ENCODE measurements around the gene RPS10.

DNA sequence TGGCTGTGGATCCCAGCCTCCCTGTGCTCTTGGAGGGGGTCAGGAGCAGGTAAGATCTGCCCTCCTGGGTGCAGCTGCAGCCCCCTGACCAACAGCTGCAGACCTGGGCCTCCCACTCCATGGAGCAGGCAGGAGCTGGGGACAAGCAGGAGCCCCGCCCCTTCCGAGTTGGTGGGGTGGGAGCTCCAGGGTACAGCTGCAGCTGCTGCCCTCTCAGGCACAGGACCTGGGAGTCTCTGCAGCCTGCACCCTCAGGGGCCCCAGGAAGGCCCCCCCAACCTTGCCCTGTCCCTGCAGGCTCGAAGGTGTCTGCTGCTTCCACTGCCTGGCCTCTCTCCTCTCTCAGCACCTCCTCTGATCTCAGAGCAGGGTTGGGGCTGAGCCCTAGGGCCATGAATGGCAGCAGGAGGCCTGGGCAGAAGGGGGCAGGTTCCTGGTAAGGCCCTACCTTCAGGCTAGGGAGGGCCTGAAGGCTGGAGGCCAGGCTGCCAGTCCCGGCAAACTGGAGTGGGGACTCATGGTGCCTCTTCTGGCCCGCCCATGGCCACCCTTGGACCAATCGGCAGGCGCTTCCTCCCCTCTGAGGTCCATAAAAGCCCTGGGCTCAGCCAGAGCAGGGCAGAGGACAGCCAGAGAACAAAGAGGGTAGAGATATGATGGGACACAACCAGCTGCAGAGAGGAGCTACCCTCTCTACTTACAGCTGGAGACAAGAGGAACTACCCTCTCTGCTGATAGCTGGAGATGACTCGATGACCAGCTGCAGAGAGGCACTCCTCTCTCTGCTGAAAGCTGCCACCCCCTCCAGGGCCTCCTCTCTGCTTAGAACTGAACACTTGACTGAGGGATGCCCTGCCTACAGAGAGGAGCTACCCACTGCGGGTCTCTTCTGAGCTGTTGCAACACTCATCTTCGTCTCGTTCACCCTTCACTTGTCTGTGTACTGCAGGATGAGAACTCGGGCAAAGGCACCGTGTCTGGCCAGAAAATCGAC, 32.2 kb upstream of the RPS10 start:
- TF ChIP-seq CTCF (conservative IDR thresholded peaks at IDR 0.05 in 1 of 2, IDR thresholded peaks at IDR 0.05 in 1 of 2; ENCODE audit: low read depth in 1 of 2, low read length in 2 of 2) (no peak), EZH2 (IDR thresholded peaks at IDR 0.05; ENCODE audit: low read length, missing control alignments) (no peak)

Measured in fibroblast of lung (primary cell).